ENCODE measurements around the gene GJD3.

- TF ChIP-seq CTCF (conservative IDR thresholded peaks at IDR 0.05; ENCODE audit: low read length) (no peak), EZH2phosphoT487 (IDR thresholded peaks at IDR 0.05; ENCODE audit: borderline replicate concordance) (no peak)
Observed at GRCh38 chr17:40407460-40407859, 42.9 kb upstream of the GJD3 start.
